Right atrium auricular region (tissue), 2 donors: Measurements from ENCODE around the gene PHF19. TPM values are rescaled to one million over a fixed set of nuclear protein-coding genes. Genes with fewer than 3 reads are reported as not detected.

Source experiments
- DNase-seq: peaks from one replicate; pipeline ENCODE4 v3.0.0-alpha.2; 2019; ENCODE audit warnings: low spot score
- H3K27ac ChIP-seq, 2 donors: fragments of 200-600 bp; sonication (generic); 1 replicate in 1 of 2; 2 replicates in 1 of 2; pipeline ENCODE4 v1.5.1; 2016 to 2019
- H3K27me3 ChIP-seq, 2 donors: fragments of 200-600 bp; sonication (generic); one replicate each; pipeline versions ENCODE4 v1.5.1 to v1.6.0; 2017 to 2019
- H3K36me3 ChIP-seq: fragments of 200-600 bp; sonication (generic); one replicate; pipeline ENCODE4 v1.5.1; 2016
- H3K4me1 ChIP-seq, 2 donors: fragments of 200-600 bp; sonication (generic); one replicate each; pipeline versions ENCODE4 v1.5.1 to v1.6.0; 2017 to 2019
- H3K4me3 ChIP-seq, 2 donors: fragments of 200-600 bp; sonication (generic); 1 replicate in 1 of 2; 2 replicates in 1 of 2; pipeline ENCODE4 v1.5.1; 2017 to 2019; ENCODE audit warnings: mild to moderate bottlenecking in 1 of 2, moderate library complexity in 1 of 2
- H3K9me3 ChIP-seq, 2 donors: fragments of 200-600 bp; sonication (generic); one replicate each; pipeline ENCODE4 v1.5.1; 2019
- CTCF ChIP-seq, 2 donors: fragments of 200-600 bp; sonication (generic); IDR thresholded peaks; one replicate each; pipeline ENCODE4 v1.5.1; 2019; ENCODE audit warnings: antibody characterized with exemption in 2 of 2
- total RNA-seq, 2 donors: library from RNA; depleted of rRNA; stranded (reverse); fragments of >200 nt; gene quantifications; one replicate each; pipeline ENCODE4 v1.1.0, GENCODE V29; 2016

Gene PHF19
- total RNA-seq, 2 donors from 2014 or later: 11.9 to 13.9 TPM

- peaks cover 0 to 40% of the 10 kb centered on the region in 2 donors for H3K9me3 ChIP-seq
These were observed 69.2 kb downstream of the PHF19 start for GRCh38 chr9:120807607-120808379.

More at GRCh38 chr9:120807607-120808379, 69.2 kb downstream of the PHF19 start:
- no peak overlapping the region for H3K4me3 ChIP-seq
- H3K27ac ChIP-seq: no peak overlapping the region
- H3K27me3 ChIP-seq: no peaks in the 10 kb centered on the region
- H3K36me3 ChIP-seq: no peaks in the 10 kb centered on the region
- DNase-seq: no peak
- no peak for TF ChIP-seq CTCF (IDR thresholded peaks at IDR 0.05)
- H3K4me1 ChIP-seq: no peaks in the 10 kb centered on the region

Other genes with a start within 250 kb of the PHF19 start
- 10 to 100 TPM; 15.3 to 23.8 TPM for gene MEGF9, start 162.7 kb downstream of the PHF19 start, total RNA-seq
- gene FBXW2, start 83.8 kb downstream of the PHF19 start, total RNA-seq: 10 to 100 TPM; 22.2 to 31.5 TPM
- gene PSMD5, start 34.3 kb downstream of the PHF19 start, total RNA-seq: 10 to 100 TPM; 12.8 to 13.9 TPM
- 1 to 10 TPM; 2.0 to 3.0 TPM for gene TRAF1, start 49.6 kb upstream of the PHF19 start, total RNA-seq
- gene C5, start 173.1 kb upstream of the PHF19 start, total RNA-seq: 1 to 10 TPM in 1 of 2 donors, under 1 TPM in 1; 0.82 to 1.1 TPM
- gene CNTRL, start 197.8 kb upstream of the PHF19 start, total RNA-seq: 1 to 10 TPM; 3.3 to 6.0 TPM